ENCODE data around the gene TMX3.

The TMX3 gene

DNA sequence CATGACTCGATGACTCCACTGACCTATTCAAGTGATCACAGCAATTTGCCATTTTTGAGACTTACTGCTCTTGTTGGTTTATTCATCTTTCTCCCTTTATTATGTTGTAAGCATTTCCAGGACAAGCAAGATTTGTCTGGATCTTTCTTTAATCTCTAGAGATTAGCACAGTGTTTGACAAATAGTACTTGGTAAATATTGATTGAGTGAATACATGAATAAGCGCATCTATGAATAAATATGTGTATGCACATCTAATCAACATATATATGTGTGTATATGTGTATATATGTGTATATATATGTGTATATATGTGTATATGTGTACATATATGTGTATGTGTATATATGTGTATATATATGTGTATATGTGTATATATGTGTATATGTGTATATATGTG is 7.3 kb downstream of the TMX3 start:
- DNase-seq (ENCODE audit: low read depth) = no peak

DNA sequence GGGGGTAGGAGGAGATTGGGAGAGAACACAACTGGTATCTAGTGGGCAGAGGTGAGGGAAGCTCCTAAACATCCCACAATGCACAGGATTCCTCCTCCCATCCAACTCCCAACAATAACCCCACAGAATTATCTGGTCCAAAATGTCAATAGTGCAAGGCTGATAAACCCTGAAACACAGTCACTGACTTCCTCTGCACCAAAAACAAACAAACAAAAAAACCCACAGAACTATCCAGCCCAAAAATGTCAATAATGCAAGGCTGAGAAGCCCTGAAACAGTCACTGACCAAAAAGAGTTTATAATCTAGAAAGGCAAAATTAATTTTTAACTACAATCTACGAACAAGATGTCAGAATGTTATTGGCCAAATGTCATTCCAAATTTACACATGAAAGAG is 9.8 kb downstream of the TMX3 start:
- no peak for DNase-seq (ENCODE audit: low read depth)

DNA sequence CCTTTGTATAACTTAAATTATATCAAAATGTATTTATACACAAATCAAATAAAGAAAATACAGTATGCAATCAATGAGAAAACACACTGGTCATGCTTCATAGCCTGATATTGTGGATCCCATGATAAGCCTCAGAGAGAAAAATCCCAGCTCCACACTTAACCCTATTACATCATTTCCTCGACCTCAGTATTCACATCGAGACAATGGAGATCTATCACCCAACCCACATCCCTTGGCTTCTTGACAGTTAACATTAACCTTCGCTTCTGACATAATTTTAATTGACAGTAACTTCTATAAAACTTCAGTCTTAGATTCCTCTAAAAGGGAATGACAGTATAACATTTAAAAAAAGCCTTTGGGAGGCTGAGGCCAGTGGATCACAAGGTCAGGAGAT is 11.6 kb downstream of the TMX3 start:
- DNase-seq (ENCODE audit: low read depth) = no peak

DNA sequence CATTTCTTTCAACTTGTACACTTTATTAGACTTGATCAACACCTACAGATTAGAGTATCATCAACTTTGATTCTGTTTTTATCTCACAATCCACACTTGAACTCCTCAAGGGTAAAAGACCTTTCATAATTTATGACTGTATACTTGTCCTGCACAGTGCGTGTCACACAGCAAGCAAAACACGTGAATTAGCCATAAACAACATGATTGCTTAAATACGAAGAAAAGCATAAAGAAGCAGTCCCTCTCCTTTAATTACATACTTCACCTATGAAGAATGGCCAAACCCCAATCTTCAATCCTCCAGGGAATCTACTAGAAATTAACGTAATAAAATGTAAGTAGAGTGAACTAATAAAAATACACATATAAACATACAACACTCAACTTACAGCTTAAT is 13.6 kb downstream of the TMX3 start:
- no peak for DNase-seq (ENCODE audit: low read depth)

DNA sequence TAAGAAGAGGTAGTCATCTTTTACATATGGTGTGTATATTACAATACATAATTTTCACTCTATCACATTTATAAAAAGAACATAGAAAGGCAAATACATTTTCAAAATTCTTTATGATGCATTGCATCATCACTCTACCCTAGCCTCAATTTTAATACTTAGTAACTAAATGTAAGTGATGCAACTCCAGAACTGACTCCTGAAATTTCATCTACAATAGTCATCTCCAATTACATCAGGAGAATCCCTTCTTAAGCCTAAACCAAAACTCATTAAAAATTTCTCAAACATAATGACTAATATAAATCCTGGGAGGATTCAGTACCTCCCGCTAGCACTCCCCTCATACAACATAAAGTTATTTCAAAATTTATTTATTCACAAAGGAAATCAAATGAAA is 15.9 kb downstream of the TMX3 start:
- no peak for DNase-seq (ENCODE audit: low read depth)

DNA sequence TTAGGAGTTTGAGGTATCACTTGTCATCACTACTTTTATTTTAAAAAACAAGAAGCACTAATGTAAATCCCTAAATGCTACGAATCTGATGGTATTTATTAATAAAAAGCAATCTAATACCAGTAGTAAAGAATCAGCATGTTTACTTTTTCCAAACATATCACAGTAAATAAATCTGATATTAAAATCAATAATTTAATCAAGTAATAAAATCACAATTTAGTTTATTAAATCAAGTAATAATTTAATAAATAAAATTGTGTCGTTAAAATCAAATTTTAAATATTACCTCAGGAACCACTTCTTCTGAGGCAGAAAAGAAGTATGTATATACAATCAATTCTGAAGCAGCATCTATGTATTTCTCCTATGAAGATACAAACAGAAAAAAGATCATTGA is 18.0 kb downstream of the TMX3 start:
- DNase-seq (ENCODE audit: low read depth) = no peak

DNA sequence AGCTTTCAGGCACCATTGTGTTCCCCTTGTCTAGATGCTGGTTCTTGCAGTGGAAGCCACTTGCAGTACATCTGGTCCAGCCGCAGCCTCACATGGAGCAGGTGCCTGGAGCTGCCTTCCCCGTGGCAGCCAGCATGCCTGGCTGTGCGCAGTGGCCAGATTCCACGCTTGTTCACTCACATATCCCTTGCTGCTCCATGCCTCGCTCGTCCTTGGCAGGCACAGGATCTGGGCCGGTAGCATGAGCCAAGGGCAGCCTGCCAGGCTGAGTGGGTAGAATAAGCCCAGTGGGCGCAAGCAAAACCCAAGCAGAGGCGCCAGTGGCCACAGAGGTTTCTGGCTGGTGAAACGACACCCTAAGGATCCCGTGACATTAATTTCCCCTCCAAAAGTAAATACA is 20.6 kb downstream of the TMX3 start:
- no peak for DNase-seq (ENCODE audit: low read depth)

DNA sequence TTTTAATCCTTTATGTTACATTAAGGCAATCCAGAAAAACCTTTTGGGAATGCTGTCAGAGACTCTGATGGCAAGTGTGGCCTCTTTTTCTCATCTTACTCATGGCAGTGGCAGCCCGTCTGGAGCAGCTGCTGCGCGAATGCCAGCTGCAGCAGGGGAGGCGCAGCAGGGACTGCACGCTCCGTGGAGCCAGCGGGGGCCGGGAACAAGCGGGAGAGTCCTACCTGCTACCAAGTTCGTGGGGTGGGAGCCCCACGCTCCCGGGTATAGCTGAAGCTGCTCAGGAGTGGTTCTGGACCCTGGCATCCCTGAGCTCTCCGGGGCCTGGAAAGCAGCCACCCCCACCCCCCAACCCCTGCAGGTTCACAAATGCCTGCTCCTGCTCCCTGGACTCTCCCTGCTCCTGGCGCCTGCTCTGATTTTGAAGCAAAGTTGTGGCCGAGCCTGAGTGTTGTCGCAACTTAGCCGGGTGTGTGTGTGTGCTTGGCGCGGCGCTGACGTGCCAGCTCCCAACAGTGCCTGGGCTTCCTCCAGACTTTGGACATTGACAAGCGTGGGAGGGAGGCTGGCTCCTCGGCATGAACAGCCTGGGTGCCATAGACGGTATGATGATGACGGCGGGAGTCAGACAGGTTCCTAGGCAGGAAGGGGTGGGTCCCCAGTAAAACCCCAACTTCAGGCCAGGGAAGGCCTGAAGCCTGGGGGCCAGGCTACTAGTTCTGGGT is 21.7 kb downstream of the TMX3 start:
- no peak for DNase-seq (ENCODE audit: low read depth)

DNA sequence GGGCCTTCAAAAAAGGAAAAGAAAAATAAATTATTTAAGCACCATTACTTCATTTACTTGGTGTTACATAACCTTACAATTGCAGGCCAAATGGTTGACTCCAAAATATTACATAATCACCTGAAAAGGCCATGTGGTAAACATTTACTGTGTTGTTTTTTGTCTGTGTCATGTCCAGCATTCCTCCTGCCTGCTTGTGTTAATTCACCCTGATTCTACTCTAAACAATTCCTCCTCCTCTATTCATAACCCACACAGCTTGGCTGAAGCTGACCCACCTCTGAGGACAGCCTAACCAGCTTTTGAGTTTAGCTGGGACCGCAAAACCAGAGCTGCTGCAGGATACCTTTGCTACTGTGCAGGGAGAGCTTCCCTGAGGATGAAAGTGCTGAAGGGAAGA is 35.4 kb downstream of the TMX3 start:
- DNase-seq (ENCODE audit: low read depth) = no peak

DNA sequence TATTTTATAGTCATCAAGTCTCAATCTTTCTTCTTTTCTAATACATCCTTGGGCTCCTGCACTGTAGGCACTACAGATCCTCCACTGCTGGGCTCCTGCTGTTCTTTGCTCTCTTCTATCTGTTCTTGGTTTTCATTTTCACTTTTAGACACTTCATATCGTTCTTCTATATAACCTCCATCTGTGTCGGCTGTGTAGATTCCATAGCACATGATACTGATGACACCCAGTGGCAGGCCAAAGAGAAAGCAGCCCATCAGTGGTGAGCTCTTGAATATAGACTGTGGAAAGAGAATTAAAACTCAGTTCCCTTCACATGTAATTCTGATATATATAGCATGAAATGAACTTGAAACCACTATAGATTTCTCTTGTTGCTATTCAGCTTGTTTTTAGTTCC is 38.0 kb downstream of the TMX3 start:
- no peak for DNase-seq (ENCODE audit: low read depth)

DNA sequence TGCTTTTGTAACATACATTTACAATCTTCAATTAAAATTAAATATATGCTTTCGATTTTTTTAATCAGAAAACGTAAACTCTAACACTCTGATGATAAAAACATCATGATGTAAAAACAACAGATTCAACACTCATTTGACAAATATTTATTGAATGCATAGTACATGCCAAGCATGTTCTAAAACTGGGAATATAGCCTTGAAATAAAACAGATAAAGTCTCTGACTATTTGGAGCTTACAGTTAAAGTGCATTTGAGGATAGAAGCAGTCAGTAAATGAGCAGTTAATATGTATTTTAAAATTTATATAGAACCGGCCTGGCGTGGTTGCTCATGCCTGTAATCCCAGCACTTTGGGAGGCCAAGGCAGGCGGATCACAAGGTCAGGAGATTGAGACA is 47.8 kb downstream of the TMX3 start:
- DNase-seq (ENCODE audit: low read depth) = no peak

DNA sequence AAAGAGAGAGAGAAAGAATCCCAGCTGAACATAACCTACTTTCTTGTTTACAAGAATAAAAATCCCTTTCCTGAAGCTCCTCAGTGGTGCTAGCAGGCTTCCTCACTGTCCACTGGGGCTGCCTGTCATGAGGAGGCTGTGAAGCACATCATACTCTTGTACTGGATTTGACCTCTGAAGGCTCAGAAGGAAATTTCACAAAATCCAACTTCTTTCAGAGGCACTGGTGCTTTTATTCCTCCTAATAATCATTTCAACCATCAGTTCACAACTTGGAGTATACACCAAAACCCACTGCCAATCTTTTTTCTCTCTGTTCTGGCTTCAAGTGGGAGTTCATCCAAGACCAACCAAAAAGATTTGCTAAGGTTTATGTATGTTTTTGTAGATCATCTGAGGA is 48.5 kb downstream of the TMX3 start:
- DNase-seq (ENCODE audit: low read depth) = no peak

DNA sequence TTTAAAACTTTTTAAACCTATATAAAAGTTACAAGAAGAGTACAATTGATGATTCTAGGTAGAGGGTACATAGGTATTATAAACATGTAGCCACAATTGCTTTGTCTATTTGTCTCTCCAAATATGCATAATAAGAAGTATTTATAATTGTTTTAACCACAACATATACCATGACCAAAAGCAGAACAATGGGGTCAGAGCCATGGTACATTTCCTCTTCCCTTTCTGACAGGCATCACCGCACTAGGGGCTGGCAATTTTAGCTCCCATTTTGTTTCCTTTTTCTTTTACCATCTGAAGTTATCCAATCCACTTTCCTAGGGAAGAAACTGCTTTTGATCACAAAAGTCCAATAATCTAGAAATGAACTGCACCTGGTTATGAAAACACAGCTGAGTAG is 49.3 kb downstream of the TMX3 start:
- DNase-seq (ENCODE audit: low read depth) = no peak

DNA sequence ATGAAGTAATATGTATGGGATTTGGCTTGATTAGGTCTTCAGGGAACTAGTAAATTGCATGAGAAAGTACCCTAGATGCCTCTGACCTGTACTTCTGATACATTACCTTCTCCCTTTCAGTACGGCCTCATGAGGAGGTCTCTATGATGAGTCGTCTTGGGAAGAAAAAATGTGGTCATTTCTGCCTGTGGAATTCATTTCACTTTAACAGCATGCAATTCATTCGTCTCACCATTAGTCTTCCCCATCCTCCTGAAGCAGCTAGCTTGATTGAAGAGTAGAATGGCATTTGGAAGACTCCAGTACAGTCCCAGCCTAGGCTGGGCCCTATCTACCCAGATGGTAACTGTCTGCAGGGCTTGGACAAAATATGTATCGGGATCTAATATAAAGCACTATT is 52.2 kb downstream of the TMX3 start:
- no peak for DNase-seq (ENCODE audit: low read depth)

DNA sequence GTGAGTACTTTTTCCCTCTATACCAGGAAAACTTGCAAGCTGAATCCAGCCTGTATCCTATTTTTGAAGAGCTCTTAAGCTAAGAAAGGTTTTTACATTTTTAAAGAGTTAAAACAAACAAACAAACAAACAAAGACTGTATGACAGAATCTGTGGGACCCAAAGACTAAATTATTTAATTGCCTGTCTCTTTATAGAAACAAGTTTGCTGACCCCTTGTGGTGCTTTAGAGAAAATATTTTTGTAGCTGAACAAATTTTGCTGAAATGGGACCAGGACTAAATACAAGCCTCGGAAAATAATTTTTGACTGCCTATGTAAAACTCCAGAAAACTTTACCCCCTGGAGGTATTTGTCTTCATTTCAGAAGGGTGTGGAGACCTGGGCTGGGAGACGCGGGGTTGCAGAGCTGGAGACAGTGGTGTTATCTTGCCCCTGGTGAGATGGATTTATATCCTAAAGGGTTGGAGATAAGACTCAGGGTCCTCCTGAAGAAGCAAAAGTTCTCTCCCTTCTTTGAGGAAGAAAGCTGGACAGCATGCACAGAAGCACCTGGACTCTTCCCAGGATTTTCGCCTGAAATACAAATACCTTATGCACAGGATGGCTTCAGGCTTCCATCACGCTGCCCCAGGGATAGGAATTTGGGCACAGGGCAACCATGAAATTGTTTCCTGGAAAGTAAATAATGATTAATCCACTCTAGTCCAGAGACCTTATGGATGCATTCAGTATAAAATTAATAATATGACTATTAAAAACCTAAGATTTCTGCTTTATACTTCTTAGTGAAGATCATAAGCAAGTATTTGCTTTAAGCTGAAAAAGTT is 54.3 kb downstream of the TMX3 start:
- DNase-seq (ENCODE audit: low read depth) = no peak

DNA sequence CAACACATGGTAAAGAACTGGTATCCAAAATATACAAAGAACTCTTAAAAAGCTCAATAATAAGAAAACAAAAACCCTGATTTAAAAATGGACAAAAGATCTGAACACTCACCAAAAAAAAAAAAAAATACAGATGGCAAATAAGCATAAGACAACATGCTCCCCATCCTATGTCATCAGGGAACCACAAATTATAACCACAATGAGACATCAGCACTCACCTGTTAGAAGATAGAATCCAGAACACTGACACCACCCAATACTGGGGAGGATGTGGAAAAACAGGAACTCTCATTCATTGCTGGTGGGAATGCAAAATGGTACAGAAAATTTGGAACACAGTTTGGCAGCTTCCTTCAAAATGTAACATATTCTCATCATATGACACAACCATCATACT is 66.7 kb downstream of the TMX3 start:
- no peak for DNase-seq (ENCODE audit: low read depth)

DNA sequence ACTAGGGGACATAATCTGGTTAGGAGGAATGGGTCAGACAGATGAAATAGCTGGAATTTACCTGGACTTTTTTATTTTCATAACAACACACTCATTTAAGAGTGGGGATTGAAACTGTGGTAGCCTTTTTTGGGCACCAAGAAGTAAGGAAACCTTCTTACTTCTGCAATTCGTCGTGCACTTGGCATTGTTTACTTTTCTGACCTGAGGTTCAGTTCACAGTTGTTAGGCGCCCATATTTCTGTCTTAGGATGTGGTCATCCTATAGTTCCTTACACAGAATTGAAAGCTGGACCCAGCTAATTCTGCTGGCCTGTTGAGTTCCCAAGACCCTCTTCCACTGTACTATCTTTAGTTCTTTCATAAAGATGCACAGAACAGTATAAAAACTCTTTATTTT is 72.9 kb downstream of the TMX3 start:
- DNase-seq (ENCODE audit: low read depth) = no peak

DNA sequence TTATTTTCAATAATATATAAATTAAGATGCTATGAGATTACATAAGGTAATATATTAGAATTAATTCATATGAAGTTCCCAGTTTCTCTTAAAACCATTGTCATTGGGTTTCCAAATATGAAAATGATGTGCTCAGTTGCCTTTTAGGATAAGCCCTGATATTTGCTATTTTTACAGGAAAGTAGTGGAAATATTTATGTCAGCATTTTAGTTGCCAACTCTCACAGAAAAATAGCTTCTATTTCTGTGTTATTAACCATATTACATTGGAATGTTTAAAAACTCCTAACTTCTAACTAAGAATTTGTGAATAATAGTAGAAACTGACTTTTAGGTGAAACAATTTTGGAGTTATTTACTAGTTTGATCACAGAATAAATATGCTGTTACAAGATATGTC is 74.0 kb downstream of the TMX3 start:
- no peak for DNase-seq (ENCODE audit: low read depth)

DNA sequence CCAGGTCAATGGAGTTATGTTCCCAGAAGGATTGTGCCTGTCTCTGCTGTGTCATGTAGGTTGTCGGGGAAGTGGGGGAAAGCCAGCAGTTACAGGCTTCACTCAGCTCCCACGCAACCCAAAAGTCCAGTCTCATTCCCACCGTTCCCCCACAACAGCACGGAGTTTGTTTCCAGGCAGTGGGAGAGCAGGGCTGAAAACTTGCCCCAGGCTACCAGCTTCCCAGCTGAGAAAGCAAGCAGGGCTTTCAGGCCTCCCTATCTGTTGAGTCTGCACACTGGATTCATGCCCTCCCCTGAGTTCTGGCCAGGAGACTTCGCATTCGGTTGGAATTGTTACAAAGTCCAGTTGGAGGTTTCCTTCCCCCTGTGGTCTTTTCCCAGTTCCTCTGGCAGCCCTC is 76.3 kb downstream of the TMX3 start:
- no peak for DNase-seq (ENCODE audit: low read depth)

DNA sequence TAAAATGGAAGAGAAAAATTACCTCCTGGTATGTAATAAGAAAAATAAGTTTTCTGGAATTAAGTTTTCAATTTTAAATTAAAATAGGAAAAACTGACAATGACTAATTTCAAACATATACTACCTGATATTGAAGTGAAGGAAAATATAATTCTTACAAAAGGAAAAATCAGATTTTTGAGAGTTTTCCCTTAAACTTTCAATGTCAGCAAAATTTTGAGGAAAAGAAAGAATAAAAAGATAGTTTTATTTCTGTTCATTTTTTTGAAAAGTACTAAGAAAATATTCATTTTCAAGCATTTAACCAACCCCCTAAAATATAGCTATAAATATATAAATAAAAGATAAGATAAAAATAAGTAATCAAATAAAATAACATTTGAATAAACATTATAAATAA is 87.1 kb downstream of the TMX3 start:
- DNase-seq (ENCODE audit: low read depth) = no peak

All from activated T-cell treated with anti-CD3 and anti-CD28 coated beads for 48 hours (primary cell).